DND-41 (cell line): ENCODE measurements around the gene NF1.
"Not testable (repeated sequence)": the region's sequence is repeated elsewhere in the genome, so short reads cannot be mapped to it uniquely, and the experiment has no call there.

Source experiments
- ATAC-seq: fragments of 200-7000 bp; cut with Tn5 transposase; 3 replicates; pipeline ENCODE4 v1.9.1; 2021; ENCODE audit warnings: low read depth; ENCODE audit not compliant: insufficient read depth
- DNase-seq: peaks from one replicate; pipeline ENCODE4 v3.0.0-alpha.2; 2020
- H2AFZ ChIP-seq: 2 replicates; pipeline ENCODE4 v1.6.0; 2012; ENCODE audit warnings: low read depth, low read length
- H3K27ac ChIP-seq: 2 replicates; pipeline ENCODE4 v1.5.1; 2012; ENCODE audit warnings: low read length, inconsistent platforms
- H3K27me3 ChIP-seq: fragments of 200-600 bp; sonication (generic); 2 replicates; pipeline ENCODE4 v1.6.0; 2012; ENCODE audit warnings: low read length, mild to moderate bottlenecking, inconsistent platforms; ENCODE audit not compliant: insufficient read depth, poor library complexity
- H3K36me3 ChIP-seq: 2 replicates; pipeline ENCODE4 v1.5.1; 2012; ENCODE audit warnings: low read length, inconsistent platforms; ENCODE audit not compliant: insufficient read depth
- H3K4me1 ChIP-seq: 2 replicates; pipeline ENCODE4 v1.5.1; 2012; ENCODE audit warnings: mild to moderate bottlenecking, low read length; ENCODE audit not compliant: insufficient read depth
- H3K4me2 ChIP-seq: 2 replicates; pipeline ENCODE4 v1.6.0; 2012; ENCODE audit warnings: mild to moderate bottlenecking, moderate library complexity, low read length, inconsistent platforms; ENCODE audit not compliant: insufficient read depth
- H3K4me3 ChIP-seq, 2 experiments: fragments of 200-600 bp in 1 of 2; shearing (Covaris generic) in 1 of 2; 2 replicates each; pipeline ENCODE4 v1.5.1; 2012 to 2016; ENCODE audit warnings: inconsistent platforms in 2 of 2, low read length in 2 of 2, mild to moderate bottlenecking in 2 of 2, low read depth in 1 of 2, moderate library complexity in 1 of 2
- H3K79me2 ChIP-seq: 2 replicates; pipeline ENCODE4 v1.6.0; 2012; ENCODE audit warnings: low read length, inconsistent platforms; ENCODE audit not compliant: insufficient read depth
- H3K9ac ChIP-seq: 2 replicates; pipeline ENCODE4 v1.6.0; 2012; ENCODE audit warnings: low read depth, mild to moderate bottlenecking, inconsistent platforms, low read length, moderate library complexity
- H3K9me3 ChIP-seq: 2 replicates; pipeline ENCODE4 v1.5.1; 2012; ENCODE audit warnings: low read length, moderate library complexity, mild to moderate bottlenecking, inconsistent platforms; ENCODE audit not compliant: insufficient read depth, severe bottlenecking
- H4K20me1 ChIP-seq: 2 replicates; pipeline ENCODE4 v1.6.0; 2012; ENCODE audit warnings: low read length; ENCODE audit not compliant: insufficient read depth
- EZH2 ChIP-seq: IDR thresholded peaks from 3 replicates; pipeline ENCODE4 v1.6.1; 2012; ENCODE audit warnings: borderline replicate concordance, low read depth, mild to moderate bottlenecking, moderate library complexity, low read length, inconsistent platforms; ENCODE audit not compliant: severe bottlenecking
- TF ChIP-seq, protein P1 (sequence below): IDR thresholded peaks from 2 replicates; pipeline ENCODE4 v1.5.1; 2012; ENCODE audit warnings: borderline replicate concordance, low read length, moderate library complexity, mild to moderate bottlenecking; ENCODE audit not compliant: poor library complexity, severe bottlenecking; ENCODE audit errors: extremely low read depth

NF1 gene

DNA sequence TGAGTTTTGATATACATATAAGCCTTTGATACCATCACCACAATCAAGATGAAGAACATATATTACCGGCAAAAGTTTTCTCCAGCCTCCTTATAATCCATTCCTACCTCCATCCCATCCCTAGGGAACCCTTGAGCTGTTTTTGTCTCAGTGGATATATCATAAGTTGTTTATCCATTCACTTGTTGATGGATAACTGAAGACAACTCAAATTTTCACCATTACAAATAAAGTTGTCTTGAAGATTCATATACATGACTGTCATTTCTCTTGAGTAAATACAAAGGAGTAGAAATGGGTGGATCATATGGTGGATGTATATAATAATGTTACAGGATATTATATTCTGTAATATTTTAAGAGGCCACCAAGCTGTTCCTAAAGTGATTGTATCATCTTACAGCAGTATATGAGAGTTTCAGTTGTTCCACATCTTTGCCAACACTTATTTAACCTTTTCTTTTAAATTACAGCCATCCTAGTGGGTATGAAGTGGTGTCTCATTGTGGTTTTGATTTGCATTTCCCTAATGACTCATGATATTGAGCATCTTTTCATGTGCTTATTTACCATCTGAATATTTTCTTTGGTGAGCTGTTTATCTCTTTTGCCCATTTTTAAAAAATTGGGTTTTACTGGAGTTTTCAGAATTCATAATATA is 17.4 kb downstream of the NF1 start:
- Histone ChIP-seq H3K4me3 (no peak overlapping the region), H3K36me3 (no peaks in the 10 kb centered on the region), H3K27ac (no peak overlapping the region), H3K79me2 (peaks cover 90% of the 10 kb centered on the region), H3K4me2 (no peak overlapping the region), H3K9me3 (no peaks in the 10 kb centered on the region), H3K27me3 (no peaks in the 10 kb centered on the region), H2AFZ (no peak overlapping the region), H3K4me1 (no peaks in the 10 kb centered on the region), H4K20me1 (peaks cover 27% of the 10 kb centered on the region), H3K9ac (no peak overlapping the region)
- no peak for ATAC-seq
- no peak for DNase-seq
- TF ChIP-seq, protein P1, sequence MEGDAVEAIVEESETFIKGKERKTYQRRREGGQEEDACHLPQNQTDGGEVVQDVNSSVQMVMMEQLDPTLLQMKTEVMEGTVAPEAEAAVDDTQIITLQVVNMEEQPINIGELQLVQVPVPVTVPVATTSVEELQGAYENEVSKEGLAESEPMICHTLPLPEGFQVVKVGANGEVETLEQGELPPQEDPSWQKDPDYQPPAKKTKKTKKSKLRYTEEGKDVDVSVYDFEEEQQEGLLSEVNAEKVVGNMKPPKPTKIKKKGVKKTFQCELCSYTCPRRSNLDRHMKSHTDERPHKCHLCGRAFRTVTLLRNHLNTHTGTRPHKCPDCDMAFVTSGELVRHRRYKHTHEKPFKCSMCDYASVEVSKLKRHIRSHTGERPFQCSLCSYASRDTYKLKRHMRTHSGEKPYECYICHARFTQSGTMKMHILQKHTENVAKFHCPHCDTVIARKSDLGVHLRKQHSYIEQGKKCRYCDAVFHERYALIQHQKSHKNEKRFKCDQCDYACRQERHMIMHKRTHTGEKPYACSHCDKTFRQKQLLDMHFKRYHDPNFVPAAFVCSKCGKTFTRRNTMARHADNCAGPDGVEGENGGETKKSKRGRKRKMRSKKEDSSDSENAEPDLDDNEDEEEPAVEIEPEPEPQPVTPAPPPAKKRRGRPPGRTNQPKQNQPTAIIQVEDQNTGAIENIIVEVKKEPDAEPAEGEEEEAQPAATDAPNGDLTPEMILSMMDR: no peak
- TF ChIP-seq EZH2: no peak

DNA sequence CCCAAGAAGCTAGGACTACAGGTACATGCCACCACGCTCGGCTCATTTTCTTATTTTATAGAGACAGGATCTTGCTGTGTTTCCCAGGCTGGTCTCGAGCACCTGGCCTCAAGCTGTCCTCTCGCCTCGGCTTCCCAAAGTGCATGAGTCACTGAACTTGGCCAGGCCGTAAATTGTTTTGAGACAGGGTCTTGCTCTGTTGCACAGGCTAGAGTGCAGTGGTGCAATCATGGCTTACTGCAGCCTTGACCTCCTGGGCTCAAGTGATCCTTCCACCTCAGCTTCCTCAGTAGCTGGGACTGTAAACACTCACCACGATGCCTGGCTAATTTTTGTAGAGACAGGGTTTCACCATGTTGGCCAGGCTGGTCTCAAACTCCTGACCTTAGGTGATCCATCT is 18.6 kb downstream of the NF1 start:
- not testable (repeated sequence) for H3K36me3 ChIP-seq, H3K27me3 ChIP-seq, H3K9me3 ChIP-seq, ATAC-seq, DNase-seq, H3K4me3 ChIP-seq, H2AFZ ChIP-seq, H3K4me1 ChIP-seq, H3K4me2 ChIP-seq, H3K9ac ChIP-seq, H3K27ac ChIP-seq
- Histone ChIP-seq H4K20me1 (peaks cover 20% of the 10 kb centered on the region), H3K79me2 (peaks cover 87% of the 10 kb centered on the region)

DNA sequence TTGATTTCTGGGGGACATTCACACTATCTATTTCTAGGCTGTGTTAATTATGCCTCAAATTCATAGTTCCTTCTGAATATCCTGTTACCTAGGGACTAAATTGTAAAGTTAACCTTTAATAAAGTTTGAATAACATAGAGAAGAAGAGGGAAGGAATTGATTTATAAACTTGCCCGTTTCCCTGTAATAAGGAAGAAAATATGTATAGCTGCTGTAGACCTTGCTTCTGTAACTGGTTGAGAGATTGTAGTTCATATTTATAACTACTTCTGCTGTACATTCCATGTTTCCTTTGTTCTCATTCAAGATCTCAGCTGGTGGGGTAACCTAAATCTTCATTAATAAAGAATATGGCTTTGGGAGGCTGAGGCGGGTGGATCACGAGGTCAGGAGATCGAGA is 19.2 kb downstream of the NF1 start:
- Histone ChIP-seq H3K79me2 (peaks cover 87% of the 10 kb centered on the region), H2AFZ (no peak overlapping the region), H3K36me3 (no peaks in the 10 kb centered on the region), H4K20me1 (peaks cover 14% of the 10 kb centered on the region; the same call in 1 of the 2 replicates), H3K9ac (no peak overlapping the region), H3K27ac (no peak overlapping the region), H3K4me2 (no peak overlapping the region), H3K9me3 (no peaks in the 10 kb centered on the region), H3K27me3 (no peaks in the 10 kb centered on the region), H3K4me1 (no peaks in the 10 kb centered on the region), H3K4me3 (no peak overlapping the region)
- DNase-seq (no peak), ATAC-seq (no peak)
- no peak for TF ChIP-seq EZH2
- TF ChIP-seq, protein P1: no peak

DNA sequence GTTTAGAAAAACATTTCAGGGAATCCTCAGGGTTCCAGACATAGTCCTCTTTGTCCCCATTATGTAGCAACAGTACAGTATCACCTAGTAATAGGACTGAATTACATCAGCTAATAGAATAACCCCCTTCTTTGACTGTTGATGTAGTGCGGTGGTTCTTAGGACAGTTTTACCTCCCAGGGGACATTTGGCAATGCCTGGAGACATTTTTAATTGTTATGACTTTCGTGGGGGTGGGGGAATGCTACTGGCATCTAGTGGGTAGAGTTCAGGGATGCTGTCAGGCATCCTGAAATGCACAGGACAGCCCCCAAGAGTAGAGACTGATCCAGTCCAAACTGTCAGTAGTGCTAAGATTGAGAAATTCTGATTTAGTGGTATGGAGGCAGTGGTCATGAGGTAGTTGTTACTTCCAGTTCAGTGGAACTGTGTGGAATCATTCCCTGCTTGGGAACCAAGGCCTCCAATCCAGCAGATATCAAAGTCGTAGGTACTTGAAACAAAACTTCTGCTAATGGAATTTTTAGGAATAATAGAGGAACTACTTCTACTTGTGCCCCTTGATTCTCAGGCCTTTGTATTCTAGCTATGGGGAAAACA is 20.3 kb downstream of the NF1 start:
- Histone ChIP-seq H2AFZ (no peak overlapping the region), H3K4me3 (no peak overlapping the region), H3K4me1 (no peaks in the 10 kb centered on the region), H3K4me2 (no peak overlapping the region), H3K36me3 (no peaks in the 10 kb centered on the region), H4K20me1 (peaks cover 10% of the 10 kb centered on the region; the same call in 1 of the 2 replicates), H3K27me3 (no peaks in the 10 kb centered on the region), H3K79me2 (peaks cover 85% of the 10 kb centered on the region), H3K27ac (no peak overlapping the region), H3K9me3 (no peaks in the 10 kb centered on the region), H3K9ac (no peak overlapping the region)
- DNase-seq: no peak
- ATAC-seq: no peak
- TF ChIP-seq, protein P1: no peak
- no peak for TF ChIP-seq EZH2
